Brain microvascular endothelial cell (primary cell): ENCODE data around the gene CDRT15L2.
A peak's percentile ranks its signal among the peaks of the same experiment; 100 is the strongest.
"Not testable (repeated sequence)": the region's sequence is repeated elsewhere in the genome, so short reads cannot be mapped to it uniquely, and the experiment has no call there.

Experiments
- DNase-seq: peaks from one replicate; pipeline ENCODE4 v3.0.0-alpha.2; 2020
- H3K27ac ChIP-seq: fragments of 250-450 bp; sonication (Bioruptor Pico); 2 replicates; pipeline ENCODE4 v1.5.1; 2020; ENCODE audit warnings: mild to moderate bottlenecking, moderate library complexity
- H3K27me3 ChIP-seq: fragments of 250-450 bp; sonication (Bioruptor Pico); replicated peaks from 2 replicates; pipeline ENCODE4 v1.5.1; 2020; ENCODE audit warnings: mild to moderate bottlenecking
- H3K36me3 ChIP-seq: fragments of 250-450 bp; sonication (Bioruptor Pico); replicated peaks from 2 replicates; pipeline ENCODE4 v1.5.1; 2020; ENCODE audit warnings: mild to moderate bottlenecking
- H3K4me3 ChIP-seq: 2 replicates; pipeline ENCODE4 v1.5.1; 2011; ENCODE audit warnings: low read depth, mild to moderate bottlenecking, control low read depth, low read length, moderate library complexity
- in situ Hi-C: cut with HindIII; loops from 2 replicates; pipeline ENCODE4 v1.10.0; 2017; ENCODE audit warnings: low sequenced_read_pairs, low pct_ligation_motif_present

The CDRT15L2 gene

GRCh38 chr17:20579424-20579823, at the start of gene CDRT15L2:
TSS of gene CDRT15L2 (plus strand) at chr17:20579724. CDS start at chr17:20579744, 20 bp downstream.
- H3K27me3 ChIP-seq, H3K27ac ChIP-seq, DNase-seq, H3K4me3 ChIP-seq, in situ Hi-C loops, H3K36me3 ChIP-seq: not testable (repeated sequence)

DNA sequence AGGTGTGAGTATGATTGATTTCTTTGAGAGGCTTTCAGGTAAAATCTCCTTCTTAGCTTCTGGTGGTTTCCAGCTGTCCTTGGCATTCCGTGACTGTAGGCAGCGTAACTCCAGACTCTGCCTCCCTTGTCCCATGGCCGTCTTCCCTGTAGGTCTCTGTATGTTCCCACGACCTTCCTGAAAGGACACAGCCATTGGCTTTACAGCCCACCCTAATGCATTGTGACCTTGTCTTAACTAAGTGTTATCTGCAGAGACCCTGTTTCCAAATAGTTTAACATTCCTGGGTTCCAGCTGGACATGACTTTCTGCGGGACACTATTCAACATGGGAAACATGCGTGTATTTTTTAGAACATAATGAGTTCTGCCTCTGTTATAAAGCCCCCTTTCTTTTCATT, 49.4 kb upstream of the CDRT15L2 start:
- in situ Hi-C loops, H3K36me3 ChIP-seq, H3K4me3 ChIP-seq, DNase-seq, H3K27me3 ChIP-seq, H3K27ac ChIP-seq: not testable (repeated sequence)

GRCh38 chr17:20532544-20533090, 46.9 kb upstream of the CDRT15L2 start:
- H3K27me3 ChIP-seq, in situ Hi-C loops, H3K36me3 ChIP-seq, H3K27ac ChIP-seq: not testable (repeated sequence)
- peak; percentile 1 for DNase-seq
- peak overlapping the region; percentile 36 for H3K4me3 ChIP-seq

DNA sequence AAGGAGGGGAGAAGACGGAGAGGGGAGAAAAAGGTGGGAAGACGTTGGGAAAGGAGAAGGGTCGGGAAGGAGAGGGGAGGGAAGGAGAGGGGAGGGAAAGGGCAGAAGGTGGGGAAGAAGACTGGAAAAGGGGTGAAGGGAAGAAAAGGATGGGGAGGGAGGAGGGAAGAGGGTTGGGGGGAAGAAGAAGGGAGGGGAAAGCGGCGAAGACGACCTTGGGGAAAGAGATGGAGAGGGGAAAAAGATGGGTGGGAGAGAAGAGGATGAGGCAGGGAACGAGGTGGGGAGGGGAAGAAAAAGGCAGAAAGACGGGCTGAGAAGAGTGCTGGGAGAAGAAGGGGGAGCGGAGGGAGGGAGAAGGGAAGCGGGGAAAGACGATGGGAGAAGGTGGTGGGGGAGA, 46.3 kb upstream of the CDRT15L2 start:
- in situ Hi-C loops, DNase-seq: not testable (repeated sequence)
- H3K4me3 ChIP-seq: peak overlapping the region; percentile 49

GRCh38 chr17:20534711-20535550, 44.6 kb upstream of the CDRT15L2 start:
- H3K27me3 ChIP-seq, DNase-seq, H3K27ac ChIP-seq, in situ Hi-C loops, H3K36me3 ChIP-seq, H3K4me3 ChIP-seq: not testable (repeated sequence)

More for the DNA sequence above, 46.3 kb upstream of the CDRT15L2 start:
- H3K27ac ChIP-seq, H3K36me3 ChIP-seq, H3K27me3 ChIP-seq: not testable (repeated sequence)

DNA sequence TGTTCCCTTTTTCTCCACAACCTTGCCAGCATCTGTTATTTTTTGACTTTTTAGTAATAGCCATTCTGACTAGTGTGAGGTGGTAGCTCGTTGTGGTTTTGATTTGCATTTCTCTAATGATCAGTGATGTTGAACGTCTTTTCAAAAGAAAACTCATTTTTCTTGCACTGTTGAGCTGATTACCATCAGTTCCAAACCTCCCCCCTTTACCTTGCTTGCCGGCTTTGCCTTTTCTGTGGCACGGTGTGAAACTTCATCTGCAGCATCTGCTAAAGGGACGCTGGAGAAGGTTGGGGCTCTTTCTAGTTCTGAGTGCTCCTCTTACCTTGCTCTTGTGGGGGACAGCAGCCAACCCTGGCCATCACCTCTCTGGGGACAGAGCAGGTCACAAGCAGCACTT, 39.1 kb upstream of the CDRT15L2 start:
- H3K4me3 ChIP-seq, H3K27ac ChIP-seq, in situ Hi-C loops, DNase-seq, H3K36me3 ChIP-seq, H3K27me3 ChIP-seq: not testable (repeated sequence)

- H3K36me3 ChIP-seq, DNase-seq, H3K27me3 ChIP-seq, H3K4me3 ChIP-seq, H3K27ac ChIP-seq, in situ Hi-C loops: not testable (repeated sequence)
These were observed 38.7 kb upstream of the CDRT15L2 start for GRCh38 chr17:20540865-20541264.

- DNase-seq, H3K4me3 ChIP-seq, H3K27me3 ChIP-seq, H3K27ac ChIP-seq, in situ Hi-C loops, H3K36me3 ChIP-seq: not testable (repeated sequence)
These were observed 37.5 kb upstream of the CDRT15L2 start for GRCh38 chr17:20541853-20542546.

DNA sequence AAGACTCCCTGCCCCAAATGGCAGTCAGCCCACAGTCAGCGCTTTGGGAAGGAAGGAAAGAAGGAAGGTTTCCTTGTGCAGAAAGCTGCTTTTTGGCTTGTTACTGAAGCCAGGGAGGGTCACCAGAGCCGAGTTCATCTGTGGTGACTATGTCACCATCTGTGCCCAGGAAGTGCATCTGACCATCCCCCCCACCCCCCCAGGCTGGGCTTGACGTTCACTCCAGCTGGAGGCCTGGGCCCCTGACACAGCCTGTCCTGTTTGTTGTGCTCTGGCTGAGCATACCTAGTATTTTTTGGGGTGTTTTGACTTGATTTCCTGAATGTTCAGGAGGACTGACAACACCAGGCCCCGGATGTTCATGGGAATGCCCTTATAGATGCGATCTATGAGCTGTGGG, 31.6 kb upstream of the CDRT15L2 start:
- H3K27me3 ChIP-seq, H3K27ac ChIP-seq, in situ Hi-C loops, H3K4me3 ChIP-seq, H3K36me3 ChIP-seq, DNase-seq: not testable (repeated sequence)

DNA sequence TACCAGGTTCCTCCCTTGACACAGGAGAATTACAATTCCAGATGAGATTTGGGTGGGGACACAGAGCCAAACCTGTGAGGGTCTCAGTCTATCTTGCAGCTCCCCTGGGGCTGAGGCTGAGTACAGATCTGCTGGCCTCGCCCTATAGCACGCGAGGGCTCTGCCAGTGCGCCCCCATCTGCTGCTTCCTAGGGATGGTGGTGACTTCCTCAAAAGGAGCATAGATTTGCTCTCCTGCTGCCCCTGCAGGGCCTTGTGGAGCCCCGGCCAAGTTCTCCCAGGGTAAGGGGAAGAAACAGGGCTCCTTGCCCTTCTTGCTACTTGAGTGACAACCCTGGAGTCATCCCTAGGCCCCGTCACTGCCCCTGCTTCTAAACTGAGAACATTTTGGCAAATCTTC, 26.6 kb upstream of the CDRT15L2 start:
- H3K27me3 ChIP-seq, DNase-seq, H3K27ac ChIP-seq, in situ Hi-C loops, H3K4me3 ChIP-seq, H3K36me3 ChIP-seq: not testable (repeated sequence)

- in situ Hi-C loops, H3K27ac ChIP-seq, H3K27me3 ChIP-seq, H3K36me3 ChIP-seq, H3K4me3 ChIP-seq, DNase-seq: not testable (repeated sequence)
These were observed 24.8 kb upstream of the CDRT15L2 start for GRCh38 chr17:20554728-20555127.

DNA sequence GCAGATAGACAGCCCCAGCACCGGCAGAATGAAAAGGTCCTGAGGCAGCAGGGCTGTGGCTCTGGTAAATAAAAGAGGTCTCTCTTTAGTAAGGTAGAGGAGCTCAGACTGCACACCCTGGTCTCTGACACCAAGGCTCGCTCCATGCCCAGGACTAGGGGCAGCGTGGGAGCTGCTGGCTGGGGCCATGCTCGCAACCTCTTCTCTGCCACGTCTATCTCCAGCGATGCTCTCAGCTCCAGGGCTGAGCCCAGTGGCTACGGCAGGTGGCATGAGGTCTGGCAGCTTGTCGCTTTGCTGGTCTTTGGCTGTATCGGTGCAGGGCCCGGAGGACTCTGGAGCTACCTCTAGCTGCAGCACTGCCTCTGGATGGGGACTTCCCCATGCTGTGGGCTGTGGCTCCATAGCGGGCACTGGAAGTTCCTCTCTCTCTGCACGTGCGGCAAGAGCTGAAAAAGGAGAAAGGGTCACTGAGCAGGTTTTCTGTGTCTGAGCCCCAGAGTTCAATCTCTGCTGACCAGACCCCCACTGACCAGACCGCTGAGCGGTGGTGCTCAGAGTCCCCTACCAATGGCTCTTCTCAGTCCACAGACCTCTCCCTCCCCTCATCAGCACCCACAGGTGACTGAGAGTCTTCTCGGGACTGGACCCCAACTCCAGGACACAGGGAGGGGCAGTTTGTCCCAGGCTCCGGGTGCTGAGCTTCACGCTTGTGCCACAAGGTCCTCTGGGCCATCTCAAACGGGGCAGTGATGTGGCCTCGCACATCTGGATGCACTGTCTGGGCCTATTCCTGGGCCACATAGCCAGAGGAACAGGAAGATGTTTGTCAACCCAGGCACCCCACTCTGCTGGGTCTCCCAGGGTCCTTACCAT, 24.2 kb upstream of the CDRT15L2 start:
- H3K4me3 ChIP-seq, H3K27me3 ChIP-seq, H3K36me3 ChIP-seq, DNase-seq, H3K27ac ChIP-seq, in situ Hi-C loops: not testable (repeated sequence)

- in situ Hi-C loops, DNase-seq, H3K4me3 ChIP-seq, H3K27ac ChIP-seq, H3K36me3 ChIP-seq, H3K27me3 ChIP-seq: not testable (repeated sequence)
These were observed 21.4 kb upstream of the CDRT15L2 start for GRCh38 chr17:20558096-20558495.

GRCh38 chr17:20559018-20559417, 20.5 kb upstream of the CDRT15L2 start:
- H3K27ac ChIP-seq, DNase-seq, in situ Hi-C loops, H3K27me3 ChIP-seq, H3K4me3 ChIP-seq, H3K36me3 ChIP-seq: not testable (repeated sequence)
